Right ventricle myocardium superior (tissue), 1 donor: ENCODE data around the gene PSTPIP1. TPM values are rescaled to one million over a fixed set of nuclear protein-coding genes. Genes with fewer than 3 reads are reported as not detected.
A peak's percentile ranks its signal among the peaks of the same experiment; 100 is the strongest.

Experiments
- ATAC-seq: fragments of 200-7000 bp; cut with Tn5 transposase; one replicate; pipeline ENCODE4 v1.9.1; 2020; ENCODE audit warnings: mild to moderate bottlenecking; ENCODE audit not compliant: poor library complexity
- DNase-seq: peaks from one replicate; pipeline ENCODE4 v3.0.0-alpha.2; 2020
- intact Hi-C: fragments of 100-400 bp; cut with DNase I; formaldehyde crosslinking; loops from one replicate; pipeline ENCODE4 v1.11.2; 2022
- total RNA-seq: library from RNA; stranded (reverse); fragmentation: NEBNext Ultra II Directional; extraction: Animal tissue kit (Norgen Biotek cat#: 25700); gene quantifications from one replicate; pipeline ENCODE4 v1.2.1, GENCODE V29; 2021
- donor health status: DM: no; HTN: yes; CAD: no; lungs with severe emphysema.

Gene PSTPIP1
- total RNA-seq, 1 donor from 2014 or later = 5.0 TPM

DNA sequence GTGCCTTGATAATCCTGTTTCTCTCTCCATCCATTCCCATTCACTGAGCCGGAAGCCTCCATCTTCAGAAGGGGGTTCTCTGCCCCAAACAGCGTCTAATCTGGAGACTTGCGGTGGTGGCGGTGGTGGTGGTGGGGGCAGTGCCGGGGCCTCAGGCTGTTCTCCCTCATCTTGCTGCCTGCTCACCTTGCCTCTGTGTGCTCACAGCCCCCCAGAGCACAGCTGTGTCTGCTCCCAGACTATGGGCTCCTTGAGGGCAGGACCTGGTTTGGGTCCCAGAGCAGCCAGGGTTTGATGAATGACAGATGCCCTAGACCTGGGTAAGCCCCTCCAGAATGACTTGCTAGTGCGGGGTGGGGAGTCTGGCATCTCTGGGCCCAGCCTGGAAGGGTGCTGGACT, 430 bp upstream of the PSTPIP1 start:
- intact Hi-C loops = no loop called here
- no peak for DNase-seq
- no peak for ATAC-seq

DNA sequence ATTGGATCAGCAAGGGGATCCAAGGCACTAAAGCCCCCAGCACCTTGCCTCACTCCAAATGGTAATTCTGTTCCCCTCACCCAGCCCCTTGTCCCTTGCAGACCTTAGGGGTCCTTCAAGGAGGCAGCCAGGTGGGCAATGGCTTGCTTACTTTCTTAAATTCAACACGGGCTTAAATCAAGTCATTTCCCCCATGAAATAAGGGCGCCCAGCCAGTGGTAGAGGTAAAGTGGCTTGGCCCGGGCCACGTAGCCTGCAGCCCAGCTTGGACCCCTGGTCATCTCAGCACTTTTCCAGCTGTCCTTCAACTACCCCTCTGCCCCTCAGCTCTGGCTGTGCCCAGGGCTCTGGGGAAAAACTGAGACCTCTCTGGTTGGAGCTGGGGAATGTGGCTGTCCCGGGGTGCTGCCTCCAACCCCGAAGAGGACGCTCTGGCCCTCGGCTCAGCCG, 1.2 kb downstream of the PSTPIP1 start:
- intact Hi-C loops = no loop called here
- DNase-seq (no peak), ATAC-seq (no peak)

DNA sequence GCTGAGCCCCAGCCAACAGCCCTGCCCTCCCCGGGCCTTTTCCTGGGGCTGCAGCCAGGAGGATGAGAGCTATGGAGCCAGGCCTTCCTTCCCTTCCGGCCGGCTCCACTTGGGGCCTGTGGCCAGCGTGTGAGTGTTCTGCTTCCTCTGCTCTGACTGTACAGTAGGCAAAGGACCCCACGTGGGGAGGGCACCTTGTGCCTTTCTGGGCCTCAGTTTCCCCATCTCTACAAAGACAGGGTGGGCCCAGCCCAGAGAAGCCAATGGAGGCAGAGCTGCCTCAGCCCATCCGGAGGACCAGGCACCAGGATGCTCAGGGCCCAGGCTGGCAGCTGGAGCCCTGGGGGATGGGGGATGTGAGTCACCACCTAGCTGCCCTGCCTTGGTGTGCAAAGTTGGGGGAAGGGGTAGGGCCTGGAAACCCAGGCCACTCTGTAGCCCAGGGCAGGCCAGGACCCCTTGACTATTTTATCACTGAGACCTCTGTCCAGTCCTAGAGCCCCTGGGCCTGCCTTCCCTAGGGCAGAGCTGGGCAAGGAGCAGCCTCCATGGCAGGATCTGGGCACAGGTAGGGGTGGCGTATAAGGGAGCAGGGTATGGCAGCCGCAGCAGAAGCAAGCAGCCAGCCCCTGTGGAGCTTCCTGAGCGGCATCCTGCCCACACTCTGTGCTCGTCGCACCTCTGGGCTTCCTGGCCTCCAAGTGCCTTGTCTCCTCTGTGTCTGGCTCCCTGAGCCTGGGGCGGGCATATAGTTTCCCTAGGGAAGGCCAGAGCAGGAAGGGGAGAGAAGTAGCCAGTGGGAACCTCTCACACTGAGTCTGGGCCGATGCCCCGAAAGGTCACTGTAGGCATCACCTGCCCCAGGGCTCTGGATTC, 1.8 kb downstream of the PSTPIP1 start:
- peak; percentile 75 for DNase-seq
- ATAC-seq = peak; percentile 58
- intact Hi-C loops = no loop called here

DNA sequence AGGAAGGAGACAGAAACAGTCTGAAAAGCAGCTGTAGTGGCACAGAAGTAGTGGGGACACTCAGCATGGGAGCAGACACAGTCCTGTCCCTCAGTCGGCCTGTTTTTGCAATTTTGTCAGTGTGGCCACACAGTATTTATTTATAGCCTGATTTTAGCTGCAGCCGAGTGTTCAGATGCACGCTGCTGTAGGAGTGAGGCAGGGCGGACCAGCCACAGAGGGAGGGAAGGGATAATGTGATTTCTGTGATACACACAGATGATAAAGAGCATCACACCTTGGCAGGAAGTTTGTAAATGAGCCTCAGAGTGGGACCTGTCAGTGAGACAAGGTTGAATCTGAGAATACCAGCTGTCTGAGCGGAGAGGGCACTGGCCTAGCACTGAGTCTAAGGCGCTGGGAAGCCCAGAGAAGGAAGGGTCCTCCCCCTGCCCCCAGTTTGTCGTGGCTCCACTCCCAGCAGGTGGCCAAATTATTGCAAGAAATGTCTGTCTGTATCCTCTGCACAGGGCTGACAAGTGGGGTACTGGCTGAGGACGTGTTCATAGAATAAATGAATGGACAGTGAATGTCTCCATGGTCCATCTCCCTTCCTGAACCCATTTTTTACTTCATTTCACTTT, 3.8 kb downstream of the PSTPIP1 start:
- intact Hi-C loops = no loop called here
- no peak for ATAC-seq

DNA sequence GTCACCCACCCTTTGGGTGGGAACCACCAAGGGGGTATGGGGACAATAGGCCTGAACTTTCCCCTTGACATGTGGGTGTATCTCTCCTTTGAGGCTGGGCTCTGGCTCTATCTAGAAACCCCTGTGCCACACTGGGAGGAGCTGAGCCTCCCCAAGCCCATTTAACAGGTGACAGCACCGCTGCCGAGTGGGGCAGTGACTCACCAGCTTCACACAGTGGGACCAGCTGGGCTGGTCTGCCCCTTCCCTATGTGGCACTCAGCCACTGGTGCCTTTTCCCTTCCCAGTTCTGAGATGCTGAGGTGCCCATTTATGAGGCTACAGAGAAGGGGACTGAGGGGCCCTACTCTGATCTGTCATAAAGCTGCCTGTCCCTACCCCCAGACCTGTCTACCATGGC, 5.1 kb downstream of the PSTPIP1 start:
- ATAC-seq (no peak), DNase-seq (peak; percentile 37)
- intact Hi-C loops = no loop called here

More for the DNA sequence above, 3.8 kb downstream of the PSTPIP1 start:
- DNase-seq = peak; percentile 10

DNA sequence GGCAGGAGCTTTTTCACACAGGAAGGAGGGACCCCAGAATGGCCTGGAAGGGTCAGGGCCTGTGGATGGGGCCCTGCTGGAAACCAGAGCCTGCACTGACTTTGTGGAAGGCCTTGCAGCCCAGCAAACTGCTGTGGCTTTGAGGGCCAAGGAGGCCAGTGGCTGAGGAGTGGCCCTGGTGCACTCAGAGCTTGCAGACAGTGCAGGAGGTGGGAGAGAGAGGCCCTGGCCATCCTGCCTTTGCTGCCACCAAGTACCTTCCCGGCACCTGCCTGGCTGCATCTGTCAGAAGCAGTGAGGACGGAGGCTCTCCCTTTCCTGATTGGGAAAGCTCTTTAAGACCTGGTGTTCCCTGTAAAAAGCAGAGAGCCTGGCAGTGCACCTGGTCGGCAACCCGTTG, 6.4 kb downstream of the PSTPIP1 start:
- no peak for ATAC-seq
- DNase-seq = peak; percentile 13
- intact Hi-C loops = no loop called here

DNA sequence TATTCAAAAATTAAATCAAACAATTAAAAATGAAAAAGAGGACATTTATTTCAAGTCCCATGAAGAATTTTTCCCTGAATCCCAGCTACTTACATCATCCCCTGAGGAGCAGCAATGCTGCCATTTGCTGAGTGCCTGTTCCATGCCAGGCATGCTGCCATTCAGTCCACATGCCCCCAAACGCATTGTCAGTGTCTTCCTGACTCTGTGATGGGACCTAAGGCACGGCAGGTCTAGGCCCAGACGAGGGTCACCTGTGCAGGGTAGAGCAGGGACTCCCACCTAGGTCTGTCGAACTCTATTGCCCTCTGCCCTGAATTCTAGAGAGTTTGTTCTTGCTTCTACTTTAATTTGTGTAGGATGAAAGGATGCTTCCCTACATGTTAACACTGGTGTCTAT, 7.0 kb downstream of the PSTPIP1 start:
- intact Hi-C loops = no loop called here
- peak; percentile 13 for DNase-seq
- no peak for ATAC-seq

DNA sequence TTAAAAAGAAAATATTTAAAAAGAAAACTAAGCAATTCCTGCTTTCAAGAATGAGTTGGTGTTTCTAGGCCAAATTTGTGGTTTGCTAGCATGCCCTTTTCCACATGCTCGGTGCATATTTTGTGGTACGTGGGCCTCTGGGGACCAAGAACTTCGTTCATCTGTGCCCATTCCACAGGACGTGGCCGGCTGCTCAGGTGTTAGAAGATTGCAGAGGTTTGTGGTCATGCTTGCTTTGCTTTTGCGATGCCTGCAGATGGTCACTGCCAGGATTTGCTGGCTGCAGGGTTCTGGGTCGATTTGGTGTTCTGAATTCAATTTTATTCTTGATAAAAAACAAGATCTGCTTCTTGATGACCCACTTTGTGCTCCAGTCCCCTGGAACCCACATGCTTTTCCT, 7.5 kb downstream of the PSTPIP1 start:
- intact Hi-C loops = no loop called here

DNA sequence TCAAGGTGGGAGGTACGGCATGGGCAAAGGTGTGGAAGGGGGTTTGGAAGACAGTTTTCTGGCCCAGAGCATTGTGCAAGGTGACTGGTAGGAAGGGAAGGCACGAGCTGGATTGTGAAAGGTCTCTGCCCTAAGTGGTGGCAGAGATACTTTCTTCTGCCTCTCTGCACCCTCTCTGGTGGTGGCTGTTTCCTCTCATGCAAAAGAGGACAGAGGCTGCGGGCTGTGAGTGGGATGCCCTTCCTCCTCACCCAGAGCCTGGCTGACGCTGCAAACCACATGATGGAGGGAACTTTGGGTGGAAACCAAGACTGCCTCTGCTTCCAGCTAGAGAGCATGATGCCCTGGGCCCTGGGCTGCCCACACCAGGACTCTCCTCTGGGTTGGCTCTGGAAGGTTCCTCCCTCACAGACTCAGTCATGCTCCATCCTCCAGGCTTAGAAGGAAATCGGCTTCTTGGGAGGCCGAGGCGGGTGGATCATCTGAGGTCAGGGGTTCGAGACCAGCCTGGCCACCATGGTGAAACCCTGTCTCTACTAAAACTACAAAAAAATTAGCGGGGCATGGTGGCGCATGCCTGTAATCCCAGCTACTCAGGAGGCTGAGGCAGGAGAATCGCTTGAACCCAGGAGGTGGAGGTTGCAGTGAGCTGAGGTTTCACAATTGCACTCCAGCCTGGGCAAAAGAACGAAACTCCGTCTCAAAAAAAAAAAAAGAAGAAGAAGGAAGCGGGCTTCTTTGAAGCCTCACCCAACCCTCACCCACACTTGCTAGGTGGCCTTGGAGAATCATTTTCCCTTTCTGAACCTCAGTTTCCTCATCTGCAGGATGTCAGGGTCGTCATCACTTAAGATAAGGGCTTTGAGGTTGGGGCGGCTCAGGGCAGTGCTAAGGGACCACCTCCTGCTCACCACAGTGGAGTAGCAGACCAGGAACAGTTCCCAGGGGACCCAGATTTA, 8.3 kb downstream of the PSTPIP1 start:
- ATAC-seq (peak; percentile 73), DNase-seq (peak; percentile 76)
- intact Hi-C loops = no loop called here

More for the DNA sequence above, 7.5 kb downstream of the PSTPIP1 start:
- DNase-seq (peak; percentile 35), ATAC-seq (no peak)

DNA sequence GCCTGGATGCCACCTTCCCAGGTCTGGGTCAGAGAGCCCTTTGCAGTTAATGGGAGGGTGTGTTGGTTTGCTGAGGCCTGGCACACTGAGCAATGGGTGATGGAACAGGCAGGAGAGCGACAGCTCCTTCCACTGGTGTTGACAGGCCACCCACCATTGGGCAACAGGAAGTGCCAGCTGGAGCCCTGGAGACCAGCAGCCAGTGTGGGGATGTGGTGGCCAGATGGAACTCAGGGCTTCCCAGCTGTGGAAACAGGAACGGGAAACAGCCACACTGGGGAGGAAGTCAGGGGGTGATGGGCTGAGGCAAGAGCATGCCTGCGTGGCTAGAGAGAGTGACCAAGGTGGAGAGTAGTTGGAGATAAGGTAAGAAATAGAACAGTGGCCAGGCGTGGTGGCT, 9.3 kb downstream of the PSTPIP1 start:
- peak; percentile 83 for DNase-seq
- peak; percentile 84 for ATAC-seq
- intact Hi-C loops = no loop called here

DNA sequence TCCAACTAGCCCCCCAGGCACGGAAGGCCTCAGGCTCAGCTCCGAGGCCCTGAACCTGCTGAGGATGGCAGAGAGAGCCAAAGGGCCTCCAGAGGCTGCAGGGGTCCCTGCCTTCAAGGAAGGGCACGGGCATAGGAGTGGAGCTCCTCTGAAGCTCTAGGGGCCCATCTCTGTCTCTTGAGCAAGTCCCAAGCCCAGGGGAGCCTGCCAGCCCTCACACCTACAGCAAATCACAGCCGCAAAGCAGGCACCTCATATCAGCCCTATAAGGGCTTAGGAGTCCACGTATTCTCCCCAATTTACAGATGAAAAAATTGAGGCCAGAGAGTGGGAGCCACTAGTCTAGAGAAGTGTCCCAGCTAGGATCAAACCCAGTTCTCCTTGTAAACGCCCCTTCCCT, 14.2 kb downstream of the PSTPIP1 start:
- DNase-seq = peak; percentile 17
- ATAC-seq = no peak
- intact Hi-C loops = no loop called here

DNA sequence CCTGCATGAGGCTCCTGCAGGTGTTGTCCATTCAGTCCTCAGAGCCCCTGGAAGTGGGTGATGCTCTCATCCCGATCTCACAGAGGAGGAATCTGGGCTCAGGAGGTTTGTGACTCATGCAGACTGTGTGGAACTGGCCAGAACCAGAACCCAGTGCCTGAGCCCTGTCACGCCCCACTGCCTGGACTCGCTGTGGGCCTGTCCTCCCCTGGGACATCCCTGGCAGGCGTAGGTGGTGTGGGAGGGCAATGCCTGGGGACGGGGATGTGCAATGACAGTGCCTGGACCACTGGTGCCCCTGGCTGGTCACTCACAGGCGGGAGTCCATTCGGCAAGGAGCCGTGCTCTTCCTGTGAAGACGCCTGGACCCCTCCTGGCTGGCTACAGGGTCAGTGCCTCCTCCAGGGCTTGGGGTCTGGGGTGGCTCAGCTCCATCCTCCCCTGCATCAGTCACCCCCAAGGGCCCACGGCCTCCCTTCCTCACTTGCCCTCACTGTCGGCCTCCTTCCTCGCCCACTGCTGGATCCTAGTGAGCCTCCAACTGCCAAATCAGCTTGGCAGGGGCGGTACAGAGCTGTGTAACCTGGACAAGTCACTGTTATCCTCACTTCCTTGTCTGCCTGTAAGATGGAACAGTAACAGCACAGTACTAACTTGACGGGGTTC, 14.9 kb downstream of the PSTPIP1 start:
- DNase-seq (peak; percentile 13), ATAC-seq (no peak)
- intact Hi-C loops = no loop called here

DNA sequence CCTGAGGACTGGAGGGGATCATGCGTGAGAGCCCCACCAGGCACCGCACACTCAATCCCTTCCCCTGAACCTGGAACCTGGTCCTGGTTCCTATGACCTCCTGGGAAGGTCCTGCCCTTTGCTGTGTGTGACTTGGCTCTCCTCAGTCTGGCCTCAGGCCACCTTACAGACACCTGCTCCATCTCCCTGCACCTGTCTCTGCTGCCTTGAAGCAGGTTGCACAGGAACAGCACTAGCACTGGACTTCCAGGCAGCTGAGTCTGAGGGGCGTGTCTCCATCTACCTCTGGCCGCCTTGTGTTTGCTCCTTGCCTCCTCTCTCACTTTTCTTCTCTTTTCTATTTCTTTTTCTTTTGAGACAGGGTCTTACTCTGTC, 15.4 kb downstream of the PSTPIP1 start:
- ATAC-seq = no peak
- intact Hi-C loops = no loop called here
- peak; percentile 10 for DNase-seq

DNA sequence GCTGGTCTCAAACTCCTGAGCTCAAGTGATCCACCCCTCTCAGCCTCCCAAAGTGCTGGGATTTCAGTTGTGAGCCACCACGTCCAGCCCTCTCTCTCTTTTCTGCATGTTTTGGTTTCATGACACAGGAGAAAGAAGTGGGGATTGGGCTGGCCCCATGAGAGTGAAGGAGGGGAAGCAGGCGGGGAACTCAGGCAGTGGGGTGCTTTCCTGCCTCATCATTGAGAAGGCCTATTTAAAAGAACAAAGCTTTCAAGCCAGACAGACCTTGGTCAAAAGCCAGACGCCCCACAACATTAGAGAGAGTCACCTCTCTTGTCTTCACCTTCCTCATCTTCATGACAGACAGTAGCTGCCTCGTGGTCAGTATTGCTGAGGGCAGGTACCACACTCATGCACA, 15.9 kb downstream of the PSTPIP1 start:
- intact Hi-C loops = no loop called here
- DNase-seq (no peak), ATAC-seq (no peak)

DNA sequence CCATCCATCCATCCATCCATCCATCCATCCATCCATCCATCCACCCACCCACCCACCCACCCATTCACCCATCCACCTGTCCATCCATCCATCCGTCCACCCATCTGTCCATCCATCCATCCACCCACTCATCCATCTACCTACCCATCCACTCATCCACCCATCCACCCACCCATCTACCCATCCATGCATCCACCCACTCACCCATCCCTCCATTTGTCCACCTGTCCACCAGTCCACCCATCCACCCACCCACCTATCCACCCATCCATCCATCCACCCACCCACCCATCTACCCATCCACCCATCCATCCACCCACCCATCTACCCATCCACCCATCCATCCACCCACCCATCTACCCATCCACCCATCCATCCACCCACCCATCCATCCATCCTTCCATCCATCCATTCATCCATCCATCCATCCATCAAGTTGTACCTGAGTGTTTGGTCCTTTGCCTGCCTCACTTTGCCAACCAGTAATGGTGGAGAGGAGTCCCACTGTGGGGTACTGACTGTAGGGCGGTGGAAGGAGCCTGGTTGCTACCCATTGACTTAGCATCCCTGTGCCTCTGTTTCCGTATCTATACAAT, 17.3 kb downstream of the PSTPIP1 start:
- intact Hi-C loops = no loop called here
- DNase-seq = no peak
- no peak for ATAC-seq

DNA sequence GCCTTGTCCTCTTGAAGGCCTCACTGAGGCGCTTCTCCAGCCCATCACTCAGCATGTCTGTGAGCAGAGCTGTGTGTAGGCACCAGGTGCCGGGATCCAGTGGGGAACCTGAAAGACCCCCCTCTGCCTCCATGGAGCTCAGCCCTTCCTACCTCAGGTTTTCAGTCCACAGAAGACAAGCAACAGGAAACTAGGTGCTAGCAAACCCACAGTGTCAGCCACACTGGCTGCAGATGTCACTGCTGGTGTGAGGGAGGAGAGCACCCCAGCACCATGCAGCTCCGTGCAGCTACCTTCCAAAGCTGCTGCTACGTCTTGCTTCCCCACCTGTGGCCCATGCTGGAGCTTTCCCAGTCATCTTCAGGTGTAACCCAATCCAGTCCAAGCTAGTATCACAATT, 17.9 kb downstream of the PSTPIP1 start:
- intact Hi-C loops = no loop called here
- DNase-seq (no peak), ATAC-seq (no peak)

DNA sequence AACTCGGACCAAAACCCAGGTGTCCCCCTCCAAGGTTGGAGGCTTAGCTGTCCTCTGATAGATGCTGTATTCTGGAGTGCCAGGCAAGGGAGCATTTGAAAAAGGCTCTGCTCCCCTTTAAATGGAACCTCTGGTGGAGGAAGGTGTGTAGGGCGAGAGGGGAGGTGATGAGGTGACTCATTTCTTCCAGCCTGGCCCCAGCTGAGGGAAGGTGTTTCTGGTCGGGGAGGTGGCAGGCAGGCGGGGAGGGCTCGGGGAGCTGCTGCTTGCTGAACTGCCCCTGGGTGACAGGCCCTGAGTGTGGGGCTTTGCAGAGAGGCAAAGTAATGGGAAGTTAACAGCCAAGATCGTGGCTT, 18.8 kb downstream of the PSTPIP1 start:
- DNase-seq (no peak), ATAC-seq (no peak)
- intact Hi-C loops = no loop called here
